Measurements from ENCODE around the gene MEIS2.

The MEIS2 gene

DNA sequence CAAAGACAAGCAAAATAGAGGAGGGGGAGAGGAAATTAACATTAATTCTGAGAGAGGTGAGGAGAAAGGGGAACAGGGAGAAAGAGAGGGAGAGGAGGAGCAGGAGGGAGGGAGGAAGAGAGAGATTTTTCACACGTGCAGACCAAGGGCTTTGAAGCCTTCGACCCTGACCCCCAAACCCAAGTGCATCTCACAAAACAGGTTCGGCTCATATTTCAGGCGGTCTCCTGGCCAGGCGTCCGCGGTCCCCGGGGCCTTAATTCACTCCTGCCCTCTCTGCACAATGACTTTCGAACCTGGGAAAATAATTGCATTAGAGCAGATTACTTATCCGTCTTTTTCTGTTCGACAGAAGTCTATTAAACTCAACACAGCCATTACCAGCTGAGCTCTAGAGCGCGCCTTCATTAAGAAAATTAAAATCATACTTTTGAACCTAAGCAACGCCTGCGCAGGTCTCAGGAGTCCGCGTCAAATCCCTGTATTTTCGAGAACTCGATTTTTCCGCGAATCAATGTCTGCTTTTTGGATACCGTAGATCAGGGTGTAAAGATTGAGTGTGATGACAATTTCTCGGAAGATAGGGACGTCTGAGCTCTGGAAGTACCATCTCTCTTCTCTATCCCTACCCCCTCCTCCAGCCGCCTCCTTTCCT, 220.7 kb downstream of the MEIS2 start:
- DNase-seq (ENCODE audit: low spot score): no peak

DNA sequence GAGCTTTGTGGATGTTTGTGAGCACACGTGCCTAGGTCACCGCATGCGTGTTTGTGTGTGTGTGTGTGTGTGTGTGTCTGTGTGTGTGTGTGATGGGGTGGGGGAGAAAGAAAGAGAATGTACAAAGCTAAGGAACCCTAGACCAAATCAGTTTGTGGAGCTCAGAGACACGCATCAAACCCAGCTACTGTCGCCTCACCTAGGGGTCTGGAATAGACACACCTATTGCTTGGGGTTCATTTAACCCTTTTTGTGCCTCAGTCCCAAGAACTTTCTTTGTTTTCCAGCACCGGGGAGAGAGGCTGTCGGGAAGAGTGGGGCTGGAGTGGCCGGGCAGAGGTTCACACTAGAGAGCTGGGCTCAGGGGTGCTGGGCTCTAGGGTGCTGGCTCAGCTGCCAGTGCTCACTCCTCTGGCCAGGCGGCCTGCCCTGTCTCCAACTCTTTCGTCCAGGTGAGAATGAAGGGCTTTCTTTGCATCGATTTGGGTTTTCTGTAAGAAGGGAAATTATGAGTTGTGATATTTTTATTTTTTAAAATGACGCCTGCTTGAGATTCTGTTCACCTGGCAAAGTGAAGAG, 221.6 kb downstream of the MEIS2 start:
- DNase-seq (ENCODE audit: low spot score): no peak

DNA sequence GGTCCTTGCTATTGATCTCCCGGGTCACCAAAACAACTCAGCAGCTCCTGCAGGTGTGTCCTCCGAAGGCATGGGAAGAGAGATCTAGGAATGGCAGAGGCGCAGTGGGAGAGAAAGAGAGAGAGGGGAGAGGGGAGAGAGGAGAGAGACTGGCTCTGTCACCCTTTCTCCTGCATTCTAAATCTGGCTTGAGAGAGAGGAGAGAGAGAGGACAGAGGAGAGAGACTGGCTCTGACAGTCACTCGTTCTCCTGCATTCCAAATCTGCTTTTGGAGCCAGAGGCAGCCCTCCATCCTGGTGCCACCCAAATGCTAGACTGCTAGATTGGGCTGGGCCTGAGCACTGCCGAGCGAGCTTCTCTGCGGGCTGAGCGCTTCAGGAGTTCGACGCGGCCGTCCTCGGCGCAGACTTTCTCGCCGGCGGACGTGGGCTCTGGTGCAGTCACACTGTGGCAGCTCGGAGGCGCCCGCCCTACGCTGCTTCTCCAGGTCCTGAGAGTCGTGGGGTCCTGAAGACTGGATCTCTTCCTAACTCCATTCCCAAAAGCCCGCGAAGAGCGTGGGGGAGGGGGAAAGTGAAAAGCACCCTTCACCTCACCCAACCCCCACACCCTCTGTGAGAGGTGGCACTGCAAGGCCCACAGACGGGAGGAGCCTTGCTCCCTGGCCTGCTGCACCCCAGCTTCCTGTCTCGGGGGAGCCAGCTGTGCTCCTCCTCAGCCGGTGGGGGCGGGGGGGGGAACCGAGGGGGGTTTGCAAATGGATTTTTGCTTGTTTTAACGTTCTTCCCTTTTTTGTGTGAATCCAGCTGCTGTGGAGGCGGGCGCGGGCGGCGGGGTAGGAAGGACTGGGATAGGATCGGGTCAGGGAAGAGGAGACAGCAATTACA, 222.3 kb downstream of the MEIS2 start:
- DNase-seq (ENCODE audit: low spot score): no peak

DNA sequence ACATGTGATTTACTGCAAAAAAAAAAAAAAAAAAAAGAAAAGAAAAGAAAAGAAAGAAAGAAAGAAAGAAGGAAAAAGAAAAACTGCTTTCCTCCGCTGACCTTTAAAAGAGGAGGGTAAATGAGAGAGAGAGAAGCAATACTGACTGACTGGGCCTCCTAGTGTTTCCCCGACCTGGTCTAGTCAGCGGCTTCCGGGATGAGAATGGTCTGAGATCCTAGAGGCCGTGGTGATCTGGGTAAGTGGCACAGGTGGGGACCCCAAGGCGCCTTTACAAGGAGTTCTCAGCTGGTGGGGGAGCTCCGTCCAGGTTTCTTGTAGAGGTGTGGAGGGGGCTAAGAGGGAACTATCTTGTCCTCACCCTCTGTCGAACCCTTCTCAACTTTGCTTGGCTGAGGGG, 223.1 kb downstream of the MEIS2 start:
- DNase-seq (ENCODE audit: low spot score): no peak

DNA sequence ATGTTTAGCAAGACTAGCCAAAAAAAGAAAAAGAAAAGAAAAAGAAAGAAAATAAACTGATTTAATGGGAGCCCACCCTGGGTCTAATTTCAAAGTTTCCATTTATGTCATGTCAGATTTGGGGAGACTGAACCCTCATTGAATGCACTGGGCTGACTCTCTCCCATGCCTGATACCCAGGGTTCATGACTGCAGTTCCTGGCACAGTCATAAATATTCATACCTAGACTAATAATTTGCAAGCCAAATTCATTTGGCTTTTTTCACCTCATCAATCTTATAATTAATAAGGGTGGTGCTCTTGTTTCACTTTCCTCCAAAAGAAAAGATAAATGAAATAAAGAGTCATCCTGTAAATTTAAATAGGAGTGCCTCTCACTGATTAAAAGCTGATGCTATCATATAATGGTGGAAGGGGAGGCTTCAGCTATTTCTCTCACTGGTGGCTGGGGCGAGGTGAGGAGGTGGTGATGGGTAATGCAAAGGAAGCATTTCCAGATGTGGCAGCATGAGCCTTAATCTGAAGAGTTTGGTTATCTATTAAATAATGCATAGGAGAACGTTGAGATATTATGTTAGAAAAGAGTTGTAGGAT, 224.5 kb downstream of the MEIS2 start:
- DNase-seq (ENCODE audit: low spot score): no peak

DNA sequence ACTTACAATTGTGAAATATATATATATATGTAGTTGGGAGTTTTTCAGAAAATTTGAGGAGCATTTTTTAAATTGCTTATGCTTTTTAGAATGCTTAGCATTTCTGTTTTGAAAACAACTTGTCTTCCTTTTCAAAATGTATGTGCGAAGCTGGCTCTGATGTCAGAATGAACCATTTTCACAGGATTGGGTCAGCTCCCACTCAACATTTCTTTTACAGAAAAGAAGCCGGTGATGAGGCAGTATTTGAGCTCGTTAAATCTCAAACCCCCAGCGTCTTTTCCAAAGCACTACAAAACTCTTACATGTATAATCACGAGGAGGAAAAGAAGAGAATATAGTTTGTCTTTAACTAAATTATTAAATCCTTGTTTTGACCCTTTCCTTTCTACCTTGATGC, 225.4 kb downstream of the MEIS2 start:
- DNase-seq (ENCODE audit: low spot score): no peak

DNA sequence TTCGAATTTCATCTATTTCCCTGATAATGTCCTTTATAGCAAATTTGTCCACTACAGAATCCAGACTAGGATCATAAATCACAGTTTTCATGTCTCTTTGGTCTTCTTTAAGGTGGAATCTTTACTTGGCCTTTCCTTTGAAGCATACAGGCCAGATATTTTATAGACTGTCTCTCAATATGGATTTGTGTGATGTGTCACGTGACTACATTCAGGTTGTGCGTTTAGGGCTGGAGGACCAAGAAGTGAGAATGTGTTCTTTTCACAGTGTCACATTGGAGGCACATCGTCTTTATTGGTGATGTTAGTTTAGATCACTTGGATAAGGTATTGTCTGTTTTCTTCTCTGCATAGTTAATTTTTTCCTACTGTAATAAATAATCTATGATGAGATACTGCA, 232.9 kb downstream of the MEIS2 start:
- DNase-seq (ENCODE audit: low spot score): no peak

DNA sequence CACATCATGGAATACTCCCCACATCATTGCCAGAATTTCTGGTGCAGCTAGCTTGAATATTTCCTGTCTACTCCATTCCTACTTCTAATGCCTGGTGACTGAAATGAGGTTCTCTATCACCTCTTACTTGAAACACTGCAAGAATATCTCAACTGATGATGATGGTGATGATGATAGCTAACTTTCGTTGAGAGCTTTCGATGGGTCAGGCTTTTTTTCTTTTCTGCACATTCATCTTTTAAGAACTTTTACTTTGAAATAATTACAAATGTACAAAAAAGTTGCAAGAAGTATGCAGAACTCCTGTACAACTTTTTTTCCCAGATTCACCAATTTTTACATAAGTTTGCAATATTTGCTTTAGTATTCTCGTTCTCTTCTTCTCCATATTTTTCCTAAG, 233.5 kb downstream of the MEIS2 start:
- no peak for DNase-seq (ENCODE audit: low spot score)

DNA sequence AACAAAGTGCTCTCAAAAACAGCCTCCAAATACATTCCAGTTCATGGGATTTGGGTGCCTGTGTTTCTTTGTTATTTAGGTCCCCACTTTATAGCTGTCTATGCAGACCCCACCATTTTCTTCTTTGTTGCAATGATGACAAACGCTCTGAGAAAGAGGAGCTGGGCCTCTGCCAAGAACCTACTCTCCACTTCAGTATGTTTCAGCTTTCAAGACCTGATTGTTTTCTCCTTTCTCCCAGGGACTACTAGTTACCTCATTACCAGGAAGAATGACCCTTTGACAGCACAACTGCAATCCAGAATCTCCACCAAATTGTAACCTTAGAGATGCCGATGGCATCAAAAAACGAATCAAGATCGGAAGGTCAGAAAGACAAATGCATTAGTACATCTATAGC, 236.8 kb downstream of the MEIS2 start:
- no peak for DNase-seq (ENCODE audit: low spot score)

DNA sequence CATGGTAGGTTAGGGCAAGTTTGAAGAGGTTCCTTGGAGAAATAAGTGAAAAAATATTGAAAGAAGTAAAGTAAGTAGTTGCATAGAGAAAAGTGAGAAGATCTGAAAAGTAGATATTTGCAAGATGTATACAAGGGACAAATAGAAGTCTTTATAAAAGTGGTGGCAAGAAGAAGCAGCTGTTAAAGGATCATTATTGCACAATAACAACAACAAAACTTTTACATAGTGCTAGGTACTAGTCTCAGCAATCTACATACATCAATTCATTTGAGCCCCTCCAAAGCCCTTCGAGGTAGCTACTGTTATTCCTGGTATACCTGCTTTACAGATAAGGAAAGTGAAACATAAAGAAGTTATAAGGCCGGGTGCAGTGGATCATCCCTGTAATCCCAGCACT, 239.6 kb downstream of the MEIS2 start:
- DNase-seq (ENCODE audit: low spot score): no peak

DNA sequence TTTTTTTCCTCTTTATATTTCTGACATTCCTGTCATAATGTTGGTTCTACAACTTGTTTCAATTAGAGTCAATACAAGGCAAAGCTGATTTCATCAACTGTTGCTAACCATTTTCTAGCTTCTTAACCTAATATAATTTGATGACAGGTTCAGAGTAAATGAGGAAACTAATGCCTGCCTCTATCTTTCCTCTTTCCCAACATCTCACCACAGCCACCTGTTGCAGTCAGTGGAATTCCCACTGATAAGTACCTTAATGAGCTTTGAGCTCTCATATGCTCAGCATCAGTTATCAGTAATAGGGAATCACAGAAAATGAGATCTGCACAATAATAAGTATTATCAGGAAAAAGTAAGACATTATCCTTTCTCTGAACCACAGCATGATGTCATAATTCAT, 241.9 kb downstream of the MEIS2 start:
- no peak for DNase-seq (ENCODE audit: low spot score)

DNA sequence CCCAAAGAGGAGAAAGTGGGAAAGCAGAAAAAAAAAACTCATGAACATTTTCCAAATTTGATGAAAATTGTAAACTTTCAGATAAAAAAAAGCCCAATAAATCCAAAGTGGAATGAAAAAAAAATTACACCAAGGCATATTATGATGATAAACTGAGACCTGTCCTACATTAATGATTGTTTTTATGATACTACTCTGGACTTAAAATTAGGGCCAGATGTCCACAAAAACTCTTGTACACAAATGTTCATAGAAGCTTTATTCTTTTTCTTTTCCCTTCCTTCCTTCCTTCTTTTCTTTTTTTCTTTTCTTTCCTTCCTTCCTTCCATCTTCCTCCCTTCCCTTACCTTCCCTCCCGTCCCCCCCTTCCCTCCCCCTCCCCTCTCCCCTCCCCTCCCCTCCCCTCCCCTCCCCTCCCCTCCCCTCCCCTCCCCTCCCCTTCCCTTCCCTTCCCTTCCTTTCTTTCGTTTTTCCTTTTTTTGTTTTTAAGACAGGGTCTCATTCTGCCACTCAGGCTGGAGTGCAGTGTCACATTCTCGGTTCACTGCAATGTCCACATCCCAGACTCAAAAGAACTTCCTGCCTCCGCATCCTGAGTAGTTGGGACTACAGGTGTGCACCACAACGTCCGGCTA, 243.9 kb downstream of the MEIS2 start:
- DNase-seq (ENCODE audit: low spot score): no peak

DNA sequence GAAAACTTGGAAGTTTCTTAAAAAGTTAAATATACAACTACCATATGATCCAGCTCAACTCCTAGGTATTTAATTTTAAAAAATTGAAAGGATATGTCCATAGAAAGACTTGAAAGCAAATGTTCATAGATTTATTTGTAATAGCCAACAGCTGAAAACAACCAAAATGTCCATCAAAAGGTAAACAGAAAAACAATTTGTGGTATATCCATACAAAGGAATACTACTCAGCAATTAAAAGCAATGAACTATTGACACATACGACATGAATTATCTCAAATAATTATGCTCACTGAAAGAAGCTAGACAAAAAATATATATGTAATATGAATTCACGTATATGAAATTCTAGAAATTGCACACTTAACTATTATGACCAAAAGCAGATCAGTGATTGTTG, 249.5 kb downstream of the MEIS2 start:
- DNase-seq (ENCODE audit: low spot score): no peak

DNA sequence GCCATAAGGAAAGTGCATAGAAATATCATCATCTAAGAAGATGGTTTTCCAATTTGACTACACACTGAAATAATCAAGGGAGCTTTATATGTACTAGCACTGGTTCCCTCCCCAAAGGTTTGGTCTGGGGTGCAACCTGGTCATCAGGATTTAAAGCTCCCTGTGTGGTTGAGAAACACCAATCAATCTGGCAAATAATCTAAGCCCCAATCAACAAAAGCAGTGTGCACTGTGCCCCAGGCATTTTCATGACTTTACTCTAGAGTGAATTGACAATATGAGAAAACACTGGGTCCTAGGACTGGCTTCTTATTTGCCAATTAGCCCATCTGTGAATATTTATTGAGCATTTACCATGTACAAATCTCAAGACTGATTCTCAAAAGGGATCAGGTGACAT, 255.1 kb downstream of the MEIS2 start:
- DNase-seq (ENCODE audit: low spot score): no peak

DNA sequence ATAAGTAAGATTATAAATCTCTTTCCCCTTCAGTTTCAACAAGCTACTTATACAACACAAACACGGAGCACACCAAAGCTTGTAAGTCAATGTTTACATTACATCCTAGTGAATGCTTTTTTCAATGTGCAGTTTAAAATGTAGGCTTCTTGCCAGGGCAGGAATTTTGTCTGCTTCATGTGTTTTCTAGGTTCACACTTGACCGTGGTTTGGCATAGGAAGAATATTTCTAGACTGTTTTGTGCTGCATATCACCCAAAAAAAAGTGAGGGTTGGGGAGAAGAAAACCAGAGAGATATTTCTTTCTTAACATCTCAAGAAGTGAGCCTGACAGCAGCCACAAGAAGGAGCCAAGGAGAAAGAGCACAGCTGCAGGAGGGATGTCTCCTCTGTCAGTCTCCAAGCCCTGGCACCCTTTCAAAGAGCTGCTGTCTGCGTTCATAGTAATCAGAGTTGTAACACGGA, 255.8 kb downstream of the MEIS2 start:
- DNase-seq (ENCODE audit: low spot score): no peak

DNA sequence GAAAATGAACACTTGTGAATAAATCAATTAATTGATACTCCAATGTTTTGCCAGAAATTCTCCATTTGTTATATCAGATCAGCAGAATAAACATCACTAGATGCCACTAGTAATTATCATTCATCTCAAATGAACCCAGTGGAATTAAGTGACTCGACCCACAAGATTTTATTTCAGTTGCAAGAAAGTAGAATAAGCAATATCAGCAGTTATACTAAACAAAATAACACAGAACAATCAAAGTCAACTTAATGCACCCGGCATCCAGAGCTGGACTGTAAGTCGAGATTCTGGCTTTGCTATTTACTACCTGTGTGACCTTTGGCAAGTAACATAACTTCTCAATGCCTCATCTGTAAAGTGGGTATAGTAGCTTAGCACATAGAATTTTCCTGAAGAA, 256.5 kb downstream of the MEIS2 start:
- no peak for DNase-seq (ENCODE audit: low spot score)

DNA sequence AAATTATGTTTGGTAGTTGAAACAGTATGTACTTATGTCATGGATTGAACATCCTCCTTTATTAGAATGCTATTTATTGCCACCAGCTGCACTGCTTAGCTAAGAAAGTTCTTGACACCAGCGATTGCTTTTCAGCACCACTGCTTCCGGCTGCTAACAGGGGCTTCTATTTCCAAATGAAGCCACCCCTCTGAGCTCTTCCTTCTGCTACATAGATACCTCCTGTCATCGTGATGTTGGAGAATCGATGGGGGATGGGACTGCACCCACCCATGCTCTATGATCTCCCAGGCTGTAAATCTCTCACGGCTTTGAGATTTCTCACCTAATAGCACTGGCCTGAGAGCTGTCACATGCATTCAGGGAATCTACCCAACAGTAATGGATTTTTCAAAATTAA, 259.2 kb downstream of the MEIS2 start:
- DNase-seq (ENCODE audit: low spot score): no peak

All from putamen (tissue), 1 donor.